SK-N-SH treated with all-trans-retinoic acid at 6 μM for 48 hours (cell line): ENCODE results near the gene CERS4.

Experiments
- ARNTL ChIP-seq: fragments of 450-650 bp; formaldehyde crosslinking; IDR thresholded peaks from 2 replicates; pipeline ENCODE4 v1.5.0; 2020; ENCODE audit warnings: low read depth, mild to moderate bottlenecking, moderate library complexity, borderline replicate concordance
- CREB5 ChIP-seq: fragments of 250-450 bp; sonication (Bioruptor Pico); IDR thresholded peaks from 2 replicates; pipeline ENCODE4 v1.5.1; 2020; ENCODE audit warnings: low read depth, mild to moderate bottlenecking, moderate library complexity
- CSDC2 ChIP-seq: fragments of 250-450 bp; sonication (Bioruptor Pico); IDR thresholded peaks from 2 replicates; pipeline ENCODE4 v1.5.0; 2020; ENCODE audit warnings: mild to moderate bottlenecking, moderate library complexity
- CSRNP3 ChIP-seq: fragments of 250-450 bp; sonication (Bioruptor Pico); IDR thresholded peaks from 2 replicates; pipeline ENCODE4 v1.5.1; 2021; ENCODE audit warnings: mild to moderate bottlenecking, moderate library complexity
- ESRRG ChIP-seq: fragments of 250-450 bp; sonication (Bioruptor Pico); IDR thresholded peaks from 2 replicates; pipeline ENCODE4 v1.6.1; 2021; ENCODE audit warnings: mild to moderate bottlenecking
- GLIS3 ChIP-seq: fragments of 250-450 bp; sonication (Bioruptor Pico); IDR thresholded peaks from 2 replicates; pipeline ENCODE4 v1.5.0; 2020; ENCODE audit warnings: mild to moderate bottlenecking, moderate library complexity
- RARB ChIP-seq: fragments of 250-450 bp; sonication (Bioruptor Pico); IDR thresholded peaks from 2 replicates; pipeline ENCODE4 v1.8.0; 2021; ENCODE audit warnings: mild to moderate bottlenecking, moderate library complexity
- TCF4 ChIP-seq: fragments of 250-450 bp; sonication (Bioruptor Pico); IDR thresholded peaks from 2 replicates; pipeline ENCODE4 v1.8.0; 2021; ENCODE audit warnings: mild to moderate bottlenecking, moderate library complexity, borderline replicate concordance
- TSHZ2 ChIP-seq: fragments of 250-450 bp; sonication (Bioruptor Pico); IDR thresholded peaks from 2 replicates; pipeline ENCODE4 v1.5.0; 2020; ENCODE audit warnings: mild to moderate bottlenecking, moderate library complexity
- ZC3H10 ChIP-seq: fragments of 250-450 bp; sonication (Bioruptor Pico); IDR thresholded peaks from 2 replicates; pipeline ENCODE4 v1.5.1; 2021; ENCODE audit warnings: mild to moderate bottlenecking, moderate library complexity
- ZFP3 ChIP-seq: fragments of 250-450 bp; sonication (Bioruptor Pico); IDR thresholded peaks from 2 replicates; pipeline ENCODE4 v1.5.0; 2020; ENCODE audit warnings: mild to moderate bottlenecking, moderate library complexity
- ZFP30 ChIP-seq: fragments of 450-650 bp; formaldehyde crosslinking; IDR thresholded peaks from 2 replicates; pipeline ENCODE4 v1.5.0; 2022; ENCODE audit warnings: mild to moderate bottlenecking, moderate library complexity
- ZNF565 ChIP-seq: fragments of 450-650 bp; formaldehyde crosslinking; conservative IDR thresholded peaks from 2 replicates; pipeline ENCODE4 v1.5.0; 2020; ENCODE audit warnings: low read depth, mild to moderate bottlenecking, moderate library complexity
- ZNF8 ChIP-seq: fragments of 450-650 bp; formaldehyde crosslinking; IDR thresholded peaks from 2 replicates; pipeline ENCODE4 v1.5.0; 2020; ENCODE audit warnings: mild to moderate bottlenecking, moderate library complexity

GRCh38 chr19:8253678-8254077 is 44.5 kb downstream of the CERS4 start:
- TF ChIP-seq GLIS3 (CRISPR knock-in tag) (no peak), TCF4 (no peak), ZNF8 (CRISPR knock-in tag) (no peak), ZFP30 (CRISPR knock-in tag) (no peak), ZNF565 (CRISPR knock-in tag) (no peak), ESRRG (CRISPR knock-in tag) (no peak), CREB5 (CRISPR knock-in tag) (no peak), ARNTL (CRISPR knock-in tag) (no peak), RARB (CRISPR knock-in tag) (no peak), CSRNP3 (CRISPR knock-in tag) (no peak), ZC3H10 (no peak), CSDC2 (CRISPR knock-in tag) (no peak), ZFP3 (no peak), TSHZ2 (no peak)
